Peyer's patch (tissue), 4 donors: ENCODE data around the gene FGF19.

ENCODE experiments used
- CTCF ChIP-seq, 6 experiments: fragments of 450-650 bp in 4 of 6; fragments of 200-600 bp in 2 of 6; sonication (generic) in 1 of 6; IDR thresholded peaks; one replicate each; pipeline ENCODE4 v1.5.1; 2017 to 2019; ENCODE audit warnings: antibody characterized with exemption in 6 of 6, mild to moderate bottlenecking in 3 of 6, moderate library complexity in 1 of 6
- POLR2A ChIP-seq, 2 donors: fragments of 450-650 bp; IDR thresholded peaks; one replicate each; pipeline ENCODE4 v1.5.1; 2017; ENCODE audit warnings: antibody characterized with exemption in 2 of 2, mild to moderate bottlenecking in 2 of 2, moderate library complexity in 2 of 2

GRCh38 chr11:69699213-69699612 lies 4.6 kb downstream of the FGF19 start:
- no peak for TF ChIP-seq CTCF (IDR thresholded peaks at IDR 0.05)
- no peak for TF ChIP-seq POLR2A (IDR thresholded peaks at IDR 0.05)
